ENCODE data around the gene TMSB15C. TPM values are rescaled to one million over a fixed set of nuclear protein-coding genes. Genes with fewer than 3 reads are reported as not detected.

The TMSB15C gene
- total RNA-seq, 1 experiment from 2014 or later = 2.0 TPM

DNA sequence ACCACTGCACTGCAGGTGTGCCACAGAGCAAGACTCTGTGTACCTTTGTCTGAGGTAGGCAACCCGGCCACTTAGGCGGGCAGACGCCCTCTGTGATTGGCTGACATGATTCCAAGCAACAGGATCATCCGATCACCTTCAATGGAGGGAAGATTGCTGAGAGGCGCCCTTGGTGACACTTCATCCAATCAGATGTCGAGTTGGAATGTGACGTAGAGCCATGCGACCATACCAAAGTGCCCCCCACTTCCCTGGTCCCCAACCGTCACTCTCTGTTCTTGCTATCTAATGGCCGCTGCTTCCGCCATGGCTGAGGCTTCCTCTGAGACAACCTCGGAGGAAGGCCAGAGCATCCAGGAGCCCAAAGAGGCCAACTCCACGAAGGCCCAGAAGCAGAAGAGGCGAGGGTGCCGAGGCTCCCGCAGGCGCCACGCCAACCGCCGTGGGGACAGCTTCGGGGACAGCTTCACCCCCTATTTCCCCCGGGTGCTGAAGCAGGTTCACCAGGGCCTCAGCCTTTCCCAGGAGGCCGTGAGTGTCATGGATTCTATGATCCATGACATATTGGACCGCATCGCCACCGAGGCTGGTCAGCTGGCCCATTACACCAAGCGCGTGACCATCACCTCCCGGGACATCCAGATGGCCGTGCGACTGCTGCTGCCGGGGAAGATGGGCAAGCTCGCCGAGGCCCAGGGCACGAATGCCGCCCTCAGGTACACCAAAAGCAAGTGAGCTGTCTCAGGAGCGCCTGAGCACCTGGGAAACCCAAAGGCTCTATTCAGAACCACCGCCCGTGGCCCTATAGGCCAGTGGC lies 36.1 kb downstream of the TMSB15C start, which contains the start of gene H2BW2:
Gene H2BW2 (plus strand): TSS at position 268 of the 817 bp plus-strand sequence. CDS start 39 bp downstream, at position 307.
- Histone ChIP-seq H4K8ac (replicated peaks; ENCODE audit: insufficient read length, low read depth, low read length) (no peak within 1 kb of the TSS), H2BK20ac (ENCODE audit: low read depth, low read length, poor library complexity, severe bottlenecking) (no peak within 1 kb of the TSS), H3K14ac (ENCODE audit: insufficient read depth, low read length) (no peak within 1 kb of the TSS), H2BK12ac (ENCODE audit: insufficient read length, low read depth, low read length) (no peak within 1 kb of the TSS), H3K9ac (ENCODE audit: extremely low read depth, insufficient read length, low read length) (no peak within 1 kb of the TSS), H2BK15ac (ENCODE audit: low read depth, low read length) (no peak within 1 kb of the TSS), H3K79me1 (ENCODE audit: insufficient read depth, low read depth, low read length, poor library complexity, severe bottlenecking) (no peaks in the 10 kb centered on the region), H3K4ac (ENCODE audit: low read depth, low read length) (no peak within 1 kb of the TSS), H2AFZ (ENCODE audit: low read length) (no peak within 1 kb of the TSS), H2BK120ac (ENCODE audit: low read depth, low read length, poor library complexity, severe bottlenecking) (no peak within 1 kb of the TSS), H3K9me3 (ENCODE audit: control insufficient read depth, low read depth, low read length) (peaks cover 14% of the 10 kb centered on the region), H2BK5ac (ENCODE audit: insufficient read length, low read length) (no peak within 1 kb of the TSS), H3K27me3 (ENCODE audit: insufficient read depth, low read length) (no peaks in the 10 kb centered on the region), H3K56ac (ENCODE audit: insufficient read length, low read depth, low read length) (no peak within 1 kb of the TSS), H3K23me2 (ENCODE audit: insufficient read length, low read depth, low read length, poor library complexity, severe bottlenecking) (no peaks in the 10 kb centered on the region), H3T11ph (ENCODE audit: low read length) (no peak within 1 kb of the TSS), H3K79me2 (ENCODE audit: insufficient read depth, low read length) (no peaks in the 10 kb centered on the region), H3K4me2 (ENCODE audit: insufficient read depth, insufficient read length, low read length) (no peak within 1 kb of the TSS), H2AK5ac (ENCODE audit: insufficient read length, low read length) (no peak within 1 kb of the TSS), H4K5ac (ENCODE audit: insufficient read length, low read depth, low read length) (no peak within 1 kb of the TSS), H3K4me1 (ENCODE audit: insufficient read depth, low read length) (no peaks in the 10 kb centered on the region; the same call in 1 of the 2 replicates), H3K23ac (ENCODE audit: insufficient read length, low read depth, low read length) (no peak within 1 kb of the TSS), H4K20me1 (ENCODE audit: control insufficient read depth, insufficient read depth, insufficient read length) (no peaks in the 10 kb centered on the region), H3K27ac (ENCODE audit: insufficient read length, low read depth, low read length) (no peak within 1 kb of the TSS), H4K91ac (ENCODE audit: insufficient read length, low read depth, low read length) (no peak within 1 kb of the TSS), H3K18ac (ENCODE audit: insufficient read length, low read depth, low read length) (no peak within 1 kb of the TSS)
- no peak for DNase-seq
- H3K36me3 Mint-ChIP-seq (ENCODE audit: insufficient read depth in 1 of 3, low read depth in 3 of 3) = no peaks in the 10 kb centered on the region; a peak in 1 of 7 replicates
- H3K4me3 Mint-ChIP-seq = no peak within 1 kb of the TSS
- TF ChIP-seq, protein P1, sequence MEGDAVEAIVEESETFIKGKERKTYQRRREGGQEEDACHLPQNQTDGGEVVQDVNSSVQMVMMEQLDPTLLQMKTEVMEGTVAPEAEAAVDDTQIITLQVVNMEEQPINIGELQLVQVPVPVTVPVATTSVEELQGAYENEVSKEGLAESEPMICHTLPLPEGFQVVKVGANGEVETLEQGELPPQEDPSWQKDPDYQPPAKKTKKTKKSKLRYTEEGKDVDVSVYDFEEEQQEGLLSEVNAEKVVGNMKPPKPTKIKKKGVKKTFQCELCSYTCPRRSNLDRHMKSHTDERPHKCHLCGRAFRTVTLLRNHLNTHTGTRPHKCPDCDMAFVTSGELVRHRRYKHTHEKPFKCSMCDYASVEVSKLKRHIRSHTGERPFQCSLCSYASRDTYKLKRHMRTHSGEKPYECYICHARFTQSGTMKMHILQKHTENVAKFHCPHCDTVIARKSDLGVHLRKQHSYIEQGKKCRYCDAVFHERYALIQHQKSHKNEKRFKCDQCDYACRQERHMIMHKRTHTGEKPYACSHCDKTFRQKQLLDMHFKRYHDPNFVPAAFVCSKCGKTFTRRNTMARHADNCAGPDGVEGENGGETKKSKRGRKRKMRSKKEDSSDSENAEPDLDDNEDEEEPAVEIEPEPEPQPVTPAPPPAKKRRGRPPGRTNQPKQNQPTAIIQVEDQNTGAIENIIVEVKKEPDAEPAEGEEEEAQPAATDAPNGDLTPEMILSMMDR (conservative IDR thresholded peaks at IDR 0.05) = no peak
- no peak within 1 kb of the TSS for H3K27ac Mint-ChIP-seq
- peaks cover 10% of the 10 kb centered on the region for H3K27me3 Mint-ChIP-seq (ENCODE audit: low read depth)
- peaks cover 1 to 81% of the 10 kb centered on the region in 2 experiments; a peak in 2 of 5 replicates for H3K9me3 Mint-ChIP-seq
- no CpG with 5 or more reads among the region's 39 CpGs for WGBS (ENCODE audit: extremely low coverage, insufficient read length, low lambda C conversion rate)
- peaks cover 5 to 8% of the 10 kb centered on the region in 2 experiments for H3K4me1 Mint-ChIP-seq

Other genes with a start within 250 kb of the TMSB15C start
- 0.15 and 0.31 TPM in 2 replicates for gene RAB9B, start 244.0 kb downstream of the TMSB15C start, total RNA-seq (2021)
- gene TMSB15B, start 113.6 kb downstream of the TMSB15C start, total RNA-seq (2021) = 9.6 and 11.1 TPM in 2 replicates
- 0.26 TPM in 1 of 2 replicates, not detected in the other for gene H2BW1, start 62.5 kb downstream of the TMSB15C start, total RNA-seq (2021)
- not detected in 2 replicates for gene H2BW2, start 36.3 kb downstream of the TMSB15C start, total RNA-seq (2021)
- 1.5 and 1.8 TPM in 2 replicates for gene ZCCHC18, start 36.3 kb upstream of the TMSB15C start, total RNA-seq (2021)
- gene SLC25A53, start 80.8 kb upstream of the TMSB15C start, total RNA-seq (2021) = 1.3 and 1.6 TPM in 2 replicates
- 12.1 and 14.0 TPM in 2 replicates for gene FAM199X, start 90.2 kb upstream of the TMSB15C start, total RNA-seq (2021)
- gene ESX1, start 178.7 kb upstream of the TMSB15C start, total RNA-seq (2021) = not detected in 2 replicates

All from H9 (cell line).